B cell (primary cell): ENCODE data around the gene PLG.
"Not testable (repeated sequence)": the region's sequence is repeated elsewhere in the genome, so short reads cannot be mapped to it uniquely, and the experiment has no call there.

Experiments used
- EZH2 ChIP-seq: IDR thresholded peaks from 2 replicates; pipeline ENCODE4 v1.6.1; 2012; ENCODE audit warnings: borderline replicate concordance, low read depth, mild to moderate bottlenecking, moderate library complexity, low read length; ENCODE audit not compliant: insufficient read depth, poor library complexity, severe bottlenecking
- TF ChIP-seq, protein P1 (sequence below): fragments of 200-600 bp; IDR thresholded peaks from one replicate; pipeline ENCODE4 v1.8.0; 2022; ENCODE audit warnings: antibody characterized with exemption, mild to moderate bottlenecking

DNA sequence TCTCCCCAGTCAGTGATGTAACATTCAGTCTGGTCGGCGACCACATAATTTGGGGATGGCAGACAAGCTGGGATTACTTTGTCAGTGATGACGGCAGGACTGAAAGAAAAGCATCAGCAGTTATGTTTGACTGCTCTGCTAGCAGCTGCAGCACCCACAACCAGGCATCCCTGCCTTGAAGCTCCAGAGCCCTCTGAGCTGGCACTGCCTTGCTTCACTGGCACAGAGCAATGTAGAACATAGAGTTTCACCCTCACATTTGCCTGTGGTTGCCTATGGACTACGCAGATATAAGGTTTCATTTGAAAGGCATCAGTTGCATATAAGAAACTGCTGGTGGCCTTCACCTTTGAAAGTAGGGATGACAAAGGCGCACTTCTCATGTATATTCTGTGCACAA is 25.6 kb upstream of the PLG start:
- TF ChIP-seq, protein P1, sequence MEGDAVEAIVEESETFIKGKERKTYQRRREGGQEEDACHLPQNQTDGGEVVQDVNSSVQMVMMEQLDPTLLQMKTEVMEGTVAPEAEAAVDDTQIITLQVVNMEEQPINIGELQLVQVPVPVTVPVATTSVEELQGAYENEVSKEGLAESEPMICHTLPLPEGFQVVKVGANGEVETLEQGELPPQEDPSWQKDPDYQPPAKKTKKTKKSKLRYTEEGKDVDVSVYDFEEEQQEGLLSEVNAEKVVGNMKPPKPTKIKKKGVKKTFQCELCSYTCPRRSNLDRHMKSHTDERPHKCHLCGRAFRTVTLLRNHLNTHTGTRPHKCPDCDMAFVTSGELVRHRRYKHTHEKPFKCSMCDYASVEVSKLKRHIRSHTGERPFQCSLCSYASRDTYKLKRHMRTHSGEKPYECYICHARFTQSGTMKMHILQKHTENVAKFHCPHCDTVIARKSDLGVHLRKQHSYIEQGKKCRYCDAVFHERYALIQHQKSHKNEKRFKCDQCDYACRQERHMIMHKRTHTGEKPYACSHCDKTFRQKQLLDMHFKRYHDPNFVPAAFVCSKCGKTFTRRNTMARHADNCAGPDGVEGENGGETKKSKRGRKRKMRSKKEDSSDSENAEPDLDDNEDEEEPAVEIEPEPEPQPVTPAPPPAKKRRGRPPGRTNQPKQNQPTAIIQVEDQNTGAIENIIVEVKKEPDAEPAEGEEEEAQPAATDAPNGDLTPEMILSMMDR: not testable (repeated sequence)
- TF ChIP-seq EZH2: not testable (repeated sequence)
